ENCODE results near the gene VAT1.

- no peak for TF ChIP-seq CTCF (IDR thresholded peaks at IDR 0.05)
- TF ChIP-seq POLR2AphosphoS5 (IDR thresholded peaks at IDR 0.05) = no peak
- TF ChIP-seq POLR2A (IDR thresholded peaks at IDR 0.05) = no peak
Measured at GRCh38 chr17:42989726-42990652, 32.2 kb downstream of the VAT1 start.
